ENCODE results near the gene GARIN5A.

GARIN5A gene

DNA sequence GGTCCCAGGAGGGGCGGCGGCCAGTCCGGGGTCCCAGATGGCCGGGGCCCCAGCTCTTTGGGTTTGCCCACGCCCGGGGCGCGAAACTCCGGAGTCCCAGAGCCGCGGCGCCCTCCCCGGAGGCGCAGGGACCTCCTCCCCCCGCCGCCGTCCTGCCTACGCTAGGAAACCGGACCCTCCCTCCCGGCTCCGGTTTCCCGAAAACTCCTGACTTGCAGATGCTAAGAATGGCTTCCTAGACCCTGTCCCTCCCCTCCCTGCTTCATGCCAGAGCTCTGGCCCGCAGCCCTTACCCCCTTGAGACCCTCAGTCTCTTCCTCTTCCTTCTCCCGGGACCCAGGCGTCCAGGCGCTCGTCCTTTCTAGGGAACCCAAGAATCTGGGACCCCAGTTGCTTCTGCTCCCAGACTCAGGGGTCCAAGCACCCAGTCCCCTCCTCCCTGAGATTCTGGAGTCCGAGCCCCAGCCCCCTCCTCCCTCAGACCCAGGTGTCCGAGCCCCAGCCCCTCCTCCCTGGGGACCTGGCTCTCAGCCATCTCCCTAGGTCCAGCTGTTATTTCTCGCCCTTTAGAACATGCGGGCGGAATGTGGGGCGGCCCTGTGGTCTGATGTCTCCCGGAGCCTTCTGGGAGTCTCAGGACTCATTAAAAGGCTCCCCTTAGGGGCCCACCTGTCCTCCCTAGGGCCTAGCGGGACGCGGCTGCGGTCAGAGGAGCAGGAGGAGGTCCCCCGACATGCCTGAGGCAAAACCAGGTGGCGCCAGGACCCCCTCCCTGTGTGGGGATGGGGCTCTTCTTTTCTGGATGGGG, 44.2 kb downstream of the GARIN5A start, which contains the start of gene MYBPC2:
TSS of gene MYBPC2 (plus strand) at position 672 of the 808 bp plus-strand sequence. CDS start at position 734, 62 bp downstream.
- DNase-seq = no peak

DNA sequence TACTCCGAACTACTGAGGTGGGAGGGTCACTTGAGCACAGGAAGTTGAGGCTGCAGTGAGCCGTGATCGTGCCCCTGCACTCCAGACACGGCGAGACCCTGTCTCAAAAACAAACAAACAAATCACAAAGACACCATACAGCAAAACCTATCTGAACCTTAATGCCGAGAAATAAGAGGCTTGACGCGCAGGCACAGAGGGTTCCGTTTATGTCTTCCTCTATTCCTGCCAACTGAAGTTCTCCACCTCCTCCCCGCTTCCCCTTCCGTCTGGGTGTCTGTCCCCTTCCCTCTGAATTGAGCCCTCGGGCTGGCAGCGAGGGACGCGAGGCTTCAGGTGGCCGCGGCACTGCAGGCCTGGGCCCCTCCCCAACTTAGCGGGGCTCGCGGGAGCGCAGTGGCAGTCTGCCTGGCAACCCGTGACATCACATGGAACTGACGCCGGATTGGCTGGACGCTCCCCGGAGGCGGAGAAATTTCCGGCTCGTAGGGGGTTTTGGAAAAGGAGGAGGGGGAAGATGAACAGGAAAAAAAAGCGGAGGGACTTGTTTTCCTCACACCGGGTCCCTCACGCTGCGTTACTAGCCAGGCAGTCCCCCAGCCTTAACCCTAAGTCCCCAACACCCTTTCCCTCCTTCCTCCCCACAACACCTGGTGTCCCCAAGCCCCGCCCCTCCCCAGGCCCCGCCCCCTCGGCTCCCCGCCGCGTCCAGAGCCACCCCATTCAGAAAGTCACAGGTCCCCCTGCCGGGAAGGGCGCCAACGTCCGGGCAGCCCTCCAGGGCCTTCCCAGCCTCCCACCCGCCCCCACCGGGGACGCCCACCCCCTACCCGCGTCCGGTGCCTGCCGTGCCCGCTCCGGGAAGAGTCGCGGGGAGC, 45.1 kb downstream of the GARIN5A start:
- peak; percentile 37 for DNase-seq

DNA sequence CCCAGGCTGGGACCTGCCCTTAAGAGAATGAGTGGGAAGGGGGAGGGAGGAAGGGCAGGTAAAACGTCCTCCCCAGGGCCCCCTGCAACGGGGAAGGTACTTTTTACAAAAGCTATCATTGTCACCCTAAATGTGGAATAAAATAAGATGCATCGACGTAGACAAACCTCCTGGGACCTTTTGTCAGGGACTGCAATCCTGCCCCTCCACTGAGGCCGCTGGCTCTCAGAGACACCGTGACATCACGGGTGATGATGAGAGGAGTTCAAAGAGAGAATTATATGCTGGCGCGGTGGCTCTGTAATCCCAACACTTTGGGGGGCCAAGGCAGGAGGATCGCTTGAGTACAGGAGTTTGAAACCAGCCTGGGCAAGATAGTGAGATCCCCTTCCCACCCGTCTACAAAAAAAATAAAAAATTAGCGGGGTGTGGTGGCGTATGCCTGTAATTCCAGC, 45.7 kb downstream of the GARIN5A start:
- DNase-seq = no peak

DNA sequence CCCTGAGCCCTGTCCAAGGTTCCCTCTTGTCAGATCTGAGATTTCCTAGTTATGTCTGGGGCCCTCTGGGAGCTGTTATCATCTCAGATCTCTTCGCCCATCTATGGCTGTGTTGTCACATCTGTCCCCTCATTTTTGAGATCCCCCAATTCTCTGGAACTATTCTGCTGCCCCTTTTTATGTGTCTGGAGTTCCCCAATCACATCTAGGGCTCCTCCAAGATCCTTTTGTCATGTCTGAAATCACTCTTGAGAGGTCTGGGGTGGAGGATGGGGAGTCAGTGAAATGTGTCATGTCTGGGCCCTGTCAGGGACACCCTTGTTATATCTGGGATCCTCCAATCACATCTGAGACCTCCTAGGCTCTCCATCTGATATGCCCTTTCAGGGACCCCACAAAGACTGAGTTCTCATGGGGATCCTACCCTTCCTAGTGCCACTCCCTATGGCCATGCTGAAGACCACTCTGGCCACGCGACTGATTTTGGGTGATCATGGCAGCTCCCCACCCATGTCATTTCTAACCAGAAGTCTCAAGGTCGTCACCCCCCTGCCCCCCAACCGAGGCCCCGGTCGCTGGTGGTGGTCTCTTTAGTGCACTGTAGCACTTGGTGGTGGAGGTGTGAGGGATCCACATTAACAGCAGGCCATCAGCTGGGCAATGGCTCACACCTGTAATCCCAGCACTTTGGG, 47.7 kb downstream of the GARIN5A start:
- DNase-seq = no peak

DNA sequence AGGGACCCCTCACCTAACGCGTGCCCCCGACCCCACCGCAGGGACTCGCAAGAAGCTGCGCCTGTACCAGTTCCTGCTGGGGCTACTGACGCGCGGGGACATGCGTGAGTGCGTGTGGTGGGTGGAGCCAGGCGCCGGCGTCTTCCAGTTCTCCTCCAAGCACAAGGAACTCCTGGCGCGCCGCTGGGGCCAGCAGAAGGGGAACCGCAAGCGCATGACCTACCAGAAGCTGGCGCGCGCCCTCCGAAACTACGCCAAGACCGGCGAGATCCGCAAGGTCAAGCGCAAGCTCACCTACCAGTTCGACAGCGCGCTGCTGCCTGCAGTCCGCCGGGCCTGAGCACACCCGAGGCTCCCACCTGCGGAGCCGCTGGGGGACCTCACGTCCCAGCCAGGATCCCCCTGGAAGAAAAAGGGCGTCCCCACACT, 48.6 kb downstream of the GARIN5A start:
- DNase-seq = no peak

DNA sequence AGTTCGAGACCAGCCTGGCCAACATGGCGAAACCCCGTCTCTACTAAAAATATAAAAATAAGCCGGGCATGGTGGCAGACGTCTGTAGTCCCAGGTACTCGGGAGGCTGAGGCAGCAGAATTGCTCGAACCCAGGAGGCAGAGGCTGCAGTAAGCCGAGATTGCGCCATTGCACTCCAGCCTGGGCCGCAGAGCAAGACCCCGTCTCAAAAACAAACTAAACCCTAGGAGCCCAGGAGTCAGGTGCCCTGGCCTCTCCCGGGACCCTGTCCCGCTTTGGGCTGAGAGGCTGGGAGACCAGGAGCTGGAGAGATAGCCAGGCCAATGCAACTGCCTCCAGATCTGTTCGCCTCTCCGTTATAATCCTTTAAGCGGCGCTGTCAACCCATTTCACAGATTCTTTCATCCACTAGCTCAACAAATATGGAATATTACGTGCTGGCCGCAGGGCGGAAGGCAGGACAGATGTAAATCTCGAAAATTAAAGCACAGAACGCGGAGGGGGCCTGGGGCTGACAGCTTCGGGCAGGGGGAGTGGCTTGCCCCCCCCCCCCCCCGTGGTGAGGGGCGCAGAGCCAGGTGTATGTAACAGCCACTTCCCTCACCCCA, 49.2 kb downstream of the GARIN5A start:
- no peak for DNase-seq

DNA sequence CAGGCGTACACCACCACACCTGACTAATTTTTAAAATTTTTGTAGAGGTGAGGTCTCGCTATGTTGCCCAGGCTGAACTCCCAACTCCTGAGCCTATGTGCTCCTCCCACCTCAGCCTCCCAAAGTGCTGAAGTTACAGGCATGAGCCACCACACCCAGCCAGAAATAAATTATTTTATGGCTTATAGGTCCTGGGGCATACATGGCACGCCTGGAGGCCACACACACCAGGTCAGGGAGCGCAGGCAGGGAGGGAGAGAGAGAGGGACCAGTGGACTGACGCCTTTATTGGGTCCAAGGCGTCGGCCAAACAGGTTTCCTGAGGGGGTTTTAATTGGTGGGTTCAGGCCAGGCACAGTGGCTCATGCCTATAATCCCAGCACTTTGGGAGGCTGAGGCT, 51.1 kb downstream of the GARIN5A start:
- no peak for DNase-seq

DNA sequence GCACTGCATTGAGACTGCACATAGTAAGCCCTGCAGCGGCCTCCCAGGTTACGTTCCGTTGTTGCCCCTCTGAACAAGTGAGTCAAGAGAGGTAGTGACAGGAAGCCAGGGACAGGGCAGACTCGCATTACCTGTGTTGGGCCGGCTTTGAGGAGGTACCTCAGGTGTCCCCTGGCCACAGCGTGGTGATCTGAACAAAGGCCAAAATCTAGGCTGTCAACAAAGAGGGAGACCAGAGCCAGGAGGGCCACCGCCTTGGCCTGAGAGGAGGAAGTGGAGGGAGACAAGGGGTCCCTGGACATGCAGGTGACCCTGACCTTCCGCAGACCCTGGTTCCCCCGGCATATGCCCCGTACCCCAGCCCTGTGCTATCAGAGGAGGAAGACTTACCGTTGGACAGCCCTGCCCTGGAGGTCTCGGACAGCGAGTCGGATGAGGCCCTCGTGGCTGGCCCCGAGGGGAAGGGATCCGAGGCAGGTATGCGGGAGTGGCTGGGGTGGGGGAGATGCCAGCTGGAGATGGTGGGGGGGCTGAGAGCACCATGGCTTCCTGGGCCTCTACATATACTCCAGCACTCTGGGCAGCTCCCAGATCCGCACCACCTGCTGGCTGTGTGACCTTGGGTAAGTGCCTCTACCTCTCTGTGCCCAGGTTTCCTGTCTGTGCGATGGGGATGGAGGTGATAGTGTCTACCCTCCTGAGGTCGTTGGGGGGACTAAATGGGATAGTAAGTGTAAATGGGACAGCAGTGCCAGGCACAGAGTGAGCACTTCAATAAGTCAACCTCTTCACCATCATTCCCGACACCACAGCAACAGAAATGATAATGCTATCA, 53.2 kb downstream of the GARIN5A start:
- no peak for DNase-seq

DNA sequence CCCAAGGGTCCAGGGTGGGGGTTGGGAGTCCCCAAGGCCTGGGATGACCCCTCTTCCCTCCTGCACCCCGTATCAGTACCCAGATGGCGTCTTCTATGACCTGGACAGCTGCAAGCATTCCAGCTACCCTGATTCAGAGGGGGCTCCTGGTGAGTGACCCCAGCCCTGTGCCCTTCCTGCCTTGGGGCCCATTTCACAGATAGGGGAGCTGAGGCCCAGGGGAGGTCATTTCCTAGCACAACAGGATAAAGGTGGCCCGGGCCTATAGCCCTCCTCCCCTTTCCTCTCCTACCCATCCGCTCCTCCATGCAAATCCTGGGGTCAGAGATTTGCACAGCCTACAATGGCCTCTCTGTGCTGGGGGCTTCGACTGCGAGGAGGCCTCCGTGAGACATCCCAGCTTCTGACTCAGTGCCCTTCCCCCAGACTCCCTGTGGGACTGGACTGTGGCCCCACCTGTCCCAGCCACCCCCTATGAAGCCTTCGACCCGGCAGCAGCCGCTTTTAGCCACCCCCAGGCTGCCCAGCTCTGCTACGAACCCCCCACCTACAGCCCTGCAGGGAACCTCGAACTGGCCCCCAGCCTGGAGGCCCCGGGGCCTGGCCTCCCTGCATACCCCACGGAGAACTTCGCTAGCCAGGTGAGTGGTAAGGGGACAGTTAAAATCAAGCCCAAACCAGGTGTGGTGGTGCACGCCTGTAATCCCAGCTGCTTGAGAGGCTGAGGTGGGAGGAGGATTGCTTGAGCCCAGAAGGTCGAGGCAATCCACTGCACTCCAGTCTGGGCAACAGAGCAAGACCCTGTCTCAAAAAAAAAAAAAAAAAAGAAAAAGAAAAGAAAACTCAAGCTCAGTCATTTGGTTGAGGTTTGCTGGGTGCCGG, 54.0 kb downstream of the GARIN5A start:
- DNase-seq = no peak

DNA sequence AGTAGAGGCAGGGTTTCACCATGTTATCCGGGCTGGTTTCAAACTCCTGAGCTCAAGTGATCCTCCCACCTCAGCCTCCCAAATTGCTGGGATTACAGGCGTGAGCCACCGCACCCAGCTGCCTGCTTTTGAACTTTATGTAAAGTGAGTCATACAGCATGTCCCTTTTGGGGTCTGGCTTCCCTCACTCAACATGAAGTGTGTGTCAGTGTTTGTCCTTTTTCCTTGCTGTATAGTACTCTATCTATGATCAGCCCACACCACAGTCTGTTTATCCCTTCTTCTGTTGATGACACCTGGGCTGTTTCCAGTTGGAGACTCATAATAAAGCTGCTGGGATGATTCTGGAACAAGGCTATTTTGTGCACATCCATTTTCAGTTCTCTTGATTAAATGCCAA, 55.8 kb downstream of the GARIN5A start:
- DNase-seq = no peak

DNA sequence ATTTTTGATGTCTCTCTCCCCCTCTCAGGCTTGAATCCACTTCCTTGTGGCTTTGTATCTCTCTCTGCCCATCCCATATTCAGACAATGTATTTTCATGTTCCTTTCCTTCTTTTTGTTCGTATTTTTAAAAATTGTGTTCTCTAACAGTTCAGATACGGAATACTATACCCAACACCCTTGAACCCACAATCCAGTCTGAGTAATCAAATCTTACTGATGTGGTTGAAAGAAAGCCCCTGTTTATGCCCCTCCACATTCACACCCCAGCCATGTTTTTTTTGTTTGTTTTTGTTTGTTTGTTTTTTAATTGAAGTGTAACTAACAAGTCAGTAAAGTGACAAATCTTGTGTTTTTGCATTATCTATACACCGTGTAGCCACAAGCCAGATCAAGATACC, 56.5 kb downstream of the GARIN5A start:
- no peak for DNase-seq

DNA sequence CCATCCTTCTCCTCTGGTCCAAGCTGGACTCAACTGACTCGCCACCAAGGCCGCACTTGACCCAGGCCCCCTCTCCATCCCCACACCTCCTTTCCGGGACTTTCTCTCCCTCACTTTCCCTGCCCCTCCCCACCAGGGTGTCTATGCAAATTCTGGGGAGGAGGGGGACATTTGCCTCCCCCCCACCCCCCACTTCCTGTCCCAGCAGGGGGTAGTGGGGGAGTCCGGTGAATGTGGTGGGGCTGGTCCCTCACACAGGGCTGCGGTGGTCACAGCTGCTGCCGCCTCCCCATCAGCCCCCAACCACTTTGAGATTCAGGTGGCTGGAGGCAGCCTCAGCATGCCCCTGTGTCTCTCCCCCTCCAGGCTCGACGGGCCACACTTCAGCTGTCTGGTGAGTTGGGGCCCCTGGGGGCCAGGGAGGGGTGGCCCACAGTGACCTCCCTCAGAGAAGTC, 57.0 kb downstream of the GARIN5A start:
- no peak for DNase-seq

DNA sequence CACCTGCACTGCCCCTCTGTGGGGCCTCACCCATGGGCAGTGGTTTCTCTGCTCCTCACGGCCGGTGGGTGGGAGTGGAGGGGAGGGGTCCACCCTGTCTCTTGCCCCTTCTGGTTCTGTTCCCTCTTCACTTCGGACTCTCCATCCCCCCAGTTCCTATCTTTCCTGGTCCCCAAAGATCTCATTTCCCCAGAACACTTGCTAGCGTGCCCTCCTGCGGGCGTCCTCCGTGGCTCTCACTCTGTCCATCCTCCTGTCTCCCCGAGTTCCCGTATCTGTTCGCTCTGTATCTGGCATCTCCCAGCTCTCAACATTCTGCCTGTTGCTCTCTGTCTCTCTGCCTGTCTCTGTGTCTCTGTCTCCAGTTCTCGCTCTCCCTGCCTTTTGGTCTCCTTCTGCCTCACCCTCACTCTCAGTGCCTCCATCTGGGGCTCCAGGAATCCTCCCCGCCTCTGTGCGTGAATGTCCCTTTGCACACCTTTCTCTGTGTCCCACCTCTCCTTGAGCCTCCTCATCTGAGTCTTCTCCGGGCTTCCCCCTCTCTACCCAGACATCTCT, 57.5 kb downstream of the GARIN5A start:
- DNase-seq = no peak

DNA sequence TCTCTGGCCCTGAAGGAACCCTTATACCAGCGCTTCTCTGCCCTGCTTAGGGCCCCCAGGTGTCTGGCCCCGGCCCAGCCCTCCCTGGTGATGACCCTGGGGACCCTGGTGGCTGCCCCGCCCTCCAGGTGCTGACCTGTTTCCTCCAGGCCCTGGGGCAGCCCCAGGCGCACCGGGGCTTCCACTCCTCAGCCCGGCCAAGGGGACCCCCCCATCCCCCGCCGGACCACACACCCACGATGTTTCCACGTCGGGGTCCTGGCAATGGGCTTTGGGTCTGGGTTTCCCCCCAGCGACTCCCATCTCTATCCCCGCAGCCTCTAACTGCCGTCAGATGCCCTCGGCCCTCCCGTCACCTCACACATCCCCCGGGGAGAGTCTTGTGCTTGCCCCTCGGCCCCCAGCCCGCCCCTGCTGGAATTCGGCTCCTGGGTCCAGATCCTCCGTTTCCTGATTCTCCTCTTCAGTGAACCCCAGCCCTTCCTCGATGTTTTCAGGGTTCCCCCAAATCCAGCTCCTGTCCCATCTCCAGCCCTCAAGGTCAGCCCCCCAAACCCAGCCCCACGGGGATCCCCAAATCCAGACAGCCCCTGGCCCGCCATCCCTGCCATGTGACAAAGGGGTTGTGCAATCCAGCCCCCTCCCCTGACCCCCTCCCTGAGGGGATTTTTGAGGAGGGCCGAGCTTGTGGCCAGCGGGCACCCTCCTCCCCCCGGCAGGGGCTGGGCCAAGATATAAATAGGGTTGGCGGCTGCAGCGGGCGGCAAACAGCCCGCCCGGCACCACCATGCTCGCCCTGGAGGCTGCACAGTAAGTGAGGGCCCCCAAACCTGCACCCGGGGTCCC, 58.2 kb downstream of the GARIN5A start, which contains the start of gene SPIB:
TSS of gene SPIB (plus strand) at position 763 of the 846 bp plus-strand sequence. CDS start at position 788, 25 bp downstream.
- DNase-seq = no peak

DNA sequence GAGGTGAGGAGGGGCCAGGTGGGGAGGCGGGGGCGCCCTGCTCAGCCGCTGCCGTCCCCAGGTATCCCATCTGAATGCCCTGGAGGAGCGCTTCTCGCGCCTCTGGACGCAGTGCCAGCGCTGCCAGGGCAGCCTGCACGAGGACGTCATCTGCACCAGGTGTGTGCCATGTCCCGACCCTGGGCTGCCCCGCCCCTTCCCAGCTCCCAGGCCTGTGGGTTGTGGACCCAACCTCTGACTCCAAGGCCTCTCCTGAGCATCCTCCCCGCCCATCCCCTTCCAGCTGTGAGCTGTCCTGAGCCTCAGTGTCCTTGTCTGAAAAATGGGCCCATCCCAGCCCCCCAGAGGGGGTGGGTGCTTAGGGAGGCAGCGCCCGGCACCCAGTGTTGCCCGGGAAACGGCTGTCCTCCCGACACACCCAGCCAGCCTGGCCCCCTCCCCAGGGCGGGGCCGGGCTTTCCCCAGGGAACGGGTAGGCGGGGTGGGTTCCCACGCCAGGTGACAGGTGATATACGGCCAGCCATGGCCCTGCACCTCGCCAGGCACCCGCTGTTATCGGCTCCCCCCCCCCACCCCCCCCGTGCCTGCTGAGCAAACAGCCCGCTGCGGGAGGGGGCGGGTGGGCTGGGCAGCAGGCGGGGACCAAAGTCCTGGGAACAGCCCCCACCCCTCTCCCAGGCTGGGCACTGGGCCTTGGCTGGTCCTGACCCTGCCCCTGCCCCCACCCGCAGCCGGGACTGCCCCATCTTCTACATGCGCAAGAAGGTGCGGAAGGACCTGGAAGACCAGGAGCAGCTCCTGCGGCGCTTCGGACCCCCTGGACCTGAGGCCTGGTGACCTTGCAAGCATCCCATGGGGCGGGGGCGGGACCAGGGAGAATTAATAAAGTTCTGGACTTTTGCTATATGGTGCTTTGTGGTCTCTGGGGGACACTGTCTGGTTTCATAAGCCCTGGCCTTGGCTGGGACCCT, 59.3 kb downstream of the GARIN5A start:
- no peak for DNase-seq

Measured in NK-92 treated with Interleukin-12 subunit alpha and Interleukin-12 subunit beta, amount 100 ng/mL, for 24 hours (cell line).